Colon (tissue), 2 donors: ENCODE data around the gene MTA2.

ENCODE experiments used
- FAIRE-seq: peaks from 2 replicates; lab custom pipeline; 2012; peaks lifted over from hg19 to GRCh38; lab: Jason Lieb, UNC
- donor health status: control.
- donor health status: control.

Gene MTA2

GRCh38 chr11:62612366-62613290 is 11.0 kb upstream of the MTA2 start, which contains the start of the genes EML3 and ROM1:
TSS of gene EML3 (minus strand) at chr11:62612775. CDS start at chr11:62612457, 318 bp downstream.
TSS of gene ROM1 (plus strand) at chr11:62613257. CDS start at chr11:62613282, 25 bp downstream.
- FAIRE-seq = no peak

GRCh38 chr11:62611705-62612365 is 10.2 kb upstream of the MTA2 start:
- no peak for FAIRE-seq

- no peak for FAIRE-seq
Measured at GRCh38 chr11:62610814-62611704, 9.4 kb upstream of the MTA2 start.

- no peak for FAIRE-seq
Measured at GRCh38 chr11:62610403-62610802, 8.7 kb upstream of the MTA2 start.

- no peak for FAIRE-seq
Measured at GRCh38 chr11:62608776-62609175, 7.1 kb upstream of the MTA2 start.

- no peak for FAIRE-seq
Measured at GRCh38 chr11:62607714-62608113, 6.0 kb upstream of the MTA2 start.

- FAIRE-seq = no peak
Measured at GRCh38 chr11:62605902-62606301, 4.2 kb upstream of the MTA2 start.

- FAIRE-seq = no peak
Measured at GRCh38 chr11:62605467-62605866, 3.8 kb upstream of the MTA2 start.

- no peak for FAIRE-seq
Measured at GRCh38 chr11:62604460-62605120, 2.9 kb upstream of the MTA2 start.

- no peak for FAIRE-seq
Measured at GRCh38 chr11:62603776-62604299, 2.2 kb upstream of the MTA2 start.

- FAIRE-seq = no peak
Measured at GRCh38 chr11:62603072-62603408, 1.4 kb upstream of the MTA2 start.

- FAIRE-seq = no peak
Measured at GRCh38 chr11:62602141-62603071, 741 bp upstream of the MTA2 start.

GRCh38 chr11:62601122-62601371 is 618 bp downstream of the MTA2 start:
- no peak for FAIRE-seq

- FAIRE-seq = no peak
Measured at GRCh38 chr11:62600367-62601121, 1.1 kb downstream of the MTA2 start.

GRCh38 chr11:62599901-62600300 is 1.8 kb downstream of the MTA2 start:
- no peak for FAIRE-seq

GRCh38 chr11:62599069-62599696 is 2.5 kb downstream of the MTA2 start:
- FAIRE-seq = no peak

- no peak for FAIRE-seq
Measured at GRCh38 chr11:62595124-62595523, 6.5 kb downstream of the MTA2 start.

GRCh38 chr11:62593434-62594044 is 8.1 kb downstream of the MTA2 start:
- no peak for FAIRE-seq

GRCh38 chr11:62592989-62593421 is 8.7 kb downstream of the MTA2 start:
- FAIRE-seq = no peak
